Measurements from ENCODE around the gene SPESP1.

GRCh38 chr15:68935400-68935937 lies 5.1 kb downstream of the SPESP1 start:
- no peak for TF ChIP-seq CTCF (IDR thresholded peaks at IDR 0.05)
- no peak for TF ChIP-seq POLR2A (IDR thresholded peaks at IDR 0.05)
